ENCODE data around the gene CARM1. TPM values are rescaled to one million over a fixed set of nuclear protein-coding genes. Genes with fewer than 3 reads are reported as not detected.

CARM1 gene
- total and polyA plus RNA-seq, 2 of the 13 experiments (the other 11 are each of a cell fraction or from before 2014, with no cell fraction given) = 27.6 to 55.8 TPM

GRCh38 chr19:10835754-10836478 is 35.4 kb upstream of the CARM1 start, which contains the start of gene TMED1 (continued):
- no peak; the same call in 1 of the 2 replicates for TF ChIP-seq ZNF318 (CRISPR knock-in tag; IDR thresholded peaks at IDR 0.05)
- no peak for TF ChIP-seq ZNF746 (CRISPR knock-in tag; IDR thresholded peaks at IDR 0.05)
- no peak for TF ChIP-seq ZFAT (CRISPR knock-in tag; conservative IDR thresholded peaks at IDR 0.05)
- TF ChIP-seq ZNF292 (CRISPR knock-in tag; IDR thresholded peaks at IDR 0.05; ENCODE audit: borderline replicate concordance, low read depth) = no peak
- TF ChIP-seq ZBTB8A (CRISPR knock-in tag; IDR thresholded peaks at IDR 0.05; ENCODE audit: borderline replicate concordance, low read depth) = peak; percentile 78; the same call in 1 of the 2 replicates
- no peak; the same call in 1 of the 2 replicates for TF ChIP-seq ZNF761 (CRISPR knock-in tag; conservative IDR thresholded peaks at IDR 0.05)
- no peak for TF ChIP-seq JARID2 (CRISPR knock-in tag; IDR thresholded peaks at IDR 0.05; ENCODE audit: insufficient replicate concordance)
- TF ChIP-seq ZNF879 (CRISPR knock-in tag; IDR thresholded peaks at IDR 0.05) = no peak
- TF ChIP-seq ZNF597 (CRISPR knock-in tag; IDR thresholded peaks at IDR 0.05) = no peak
- peak; percentile 82 for TF ChIP-seq THAP9 (CRISPR knock-in tag; IDR thresholded peaks at IDR 0.05; ENCODE audit: borderline replicate concordance)
- no peak for TF ChIP-seq NBN (conservative IDR thresholded peaks at IDR 0.05)
- TF ChIP-seq ZNF253 (CRISPR knock-in tag; IDR thresholded peaks at IDR 0.05; ENCODE audit: borderline replicate concordance) = no peak
- TF ChIP-seq THYN1 (CRISPR knock-in tag; IDR thresholded peaks at IDR 0.05; ENCODE audit: borderline replicate concordance, low read depth) = no peak
- TF ChIP-seq ZSCAN21 (CRISPR knock-in tag; IDR thresholded peaks at IDR 0.05; ENCODE audit: borderline replicate concordance) = no peak
- TF ChIP-seq MAF1 (CRISPR knock-in tag; IDR thresholded peaks at IDR 0.05; ENCODE audit: borderline replicate concordance) = peak; percentile 18; the same call in 1 of the 2 replicates
- TF ChIP-seq FOXM1 (CRISPR knock-in tag; IDR thresholded peaks at IDR 0.05) = no peak
- TF ChIP-seq ZNF343 (CRISPR knock-in tag; IDR thresholded peaks at IDR 0.05) = no peak
